ENCODE measurements around the gene GLDN.

DNA sequence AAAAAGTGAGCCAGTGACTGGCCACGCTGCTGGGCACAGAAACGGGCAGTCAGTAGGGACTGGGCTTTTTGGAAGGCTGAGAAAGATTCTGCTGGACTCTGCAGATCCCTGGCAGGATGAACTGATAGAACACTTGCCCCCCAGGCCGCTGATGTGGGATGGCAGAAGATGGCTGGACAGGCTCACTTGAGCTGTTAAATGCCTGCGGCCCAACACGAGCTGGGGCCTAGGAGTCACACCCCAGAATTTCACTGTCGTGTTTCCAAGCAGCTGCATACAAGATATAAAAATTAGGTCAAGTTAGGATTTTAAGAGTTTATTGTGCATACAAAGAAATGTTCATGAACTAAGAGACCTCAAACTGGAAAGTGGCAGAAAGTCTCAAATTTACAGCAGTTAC is 26.9 kb downstream of the GLDN start:
- TF ChIP-seq, protein P1, sequence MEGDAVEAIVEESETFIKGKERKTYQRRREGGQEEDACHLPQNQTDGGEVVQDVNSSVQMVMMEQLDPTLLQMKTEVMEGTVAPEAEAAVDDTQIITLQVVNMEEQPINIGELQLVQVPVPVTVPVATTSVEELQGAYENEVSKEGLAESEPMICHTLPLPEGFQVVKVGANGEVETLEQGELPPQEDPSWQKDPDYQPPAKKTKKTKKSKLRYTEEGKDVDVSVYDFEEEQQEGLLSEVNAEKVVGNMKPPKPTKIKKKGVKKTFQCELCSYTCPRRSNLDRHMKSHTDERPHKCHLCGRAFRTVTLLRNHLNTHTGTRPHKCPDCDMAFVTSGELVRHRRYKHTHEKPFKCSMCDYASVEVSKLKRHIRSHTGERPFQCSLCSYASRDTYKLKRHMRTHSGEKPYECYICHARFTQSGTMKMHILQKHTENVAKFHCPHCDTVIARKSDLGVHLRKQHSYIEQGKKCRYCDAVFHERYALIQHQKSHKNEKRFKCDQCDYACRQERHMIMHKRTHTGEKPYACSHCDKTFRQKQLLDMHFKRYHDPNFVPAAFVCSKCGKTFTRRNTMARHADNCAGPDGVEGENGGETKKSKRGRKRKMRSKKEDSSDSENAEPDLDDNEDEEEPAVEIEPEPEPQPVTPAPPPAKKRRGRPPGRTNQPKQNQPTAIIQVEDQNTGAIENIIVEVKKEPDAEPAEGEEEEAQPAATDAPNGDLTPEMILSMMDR (IDR thresholded peaks at IDR 0.05) = no peak
- no peak for TF ChIP-seq POLR2A (IDR thresholded peaks at IDR 0.05)
